ENCODE measurements around the gene LRRC7.

Gene LRRC7

DNA sequence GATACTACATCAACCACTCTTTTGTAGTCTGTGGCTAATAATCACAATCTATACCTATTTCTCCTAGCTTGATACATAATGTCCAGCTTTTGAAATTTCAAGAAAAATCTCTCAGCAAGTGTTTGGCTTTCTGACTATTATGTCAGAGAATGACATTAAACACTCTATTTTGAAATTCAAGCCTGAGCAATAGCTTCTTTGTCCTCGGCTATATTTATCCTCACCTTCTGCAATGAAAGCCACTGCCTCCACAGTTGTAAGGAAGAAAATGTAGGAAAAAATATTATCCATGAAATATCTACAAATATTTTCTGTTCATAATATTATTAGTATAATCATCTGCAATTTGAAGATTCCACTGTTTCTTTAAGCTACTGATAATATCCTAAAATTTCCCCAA lies 22.1 kb downstream of the LRRC7 start:
- no peak for DNase-seq (ENCODE audit: low read depth in 2 of 2)

DNA sequence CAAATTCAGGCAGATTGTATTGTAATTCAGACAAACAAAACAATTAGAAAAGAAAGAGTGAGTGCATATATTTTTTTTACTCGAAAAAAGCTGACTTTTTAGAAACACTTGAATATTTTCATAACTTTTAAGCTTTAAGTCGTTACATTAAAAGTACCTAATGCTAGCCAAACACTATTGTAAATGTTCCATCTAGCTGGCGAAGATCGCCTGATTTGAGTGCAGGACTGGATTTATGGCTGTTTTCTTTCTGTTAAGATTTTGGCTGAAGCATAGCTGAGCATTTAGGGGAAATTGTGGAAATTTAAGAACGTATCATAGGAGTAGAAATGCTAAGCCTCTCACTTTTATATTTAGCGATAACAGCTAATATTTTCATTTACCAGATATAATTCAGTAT lies 24.6 kb downstream of the LRRC7 start:
- no peak for DNase-seq (ENCODE audit: low read depth in 2 of 2)

- DNase-seq (ENCODE audit: low read depth in 2 of 2) = no peak
Measured at GRCh38 chr1:69595486-69595885, 27.8 kb downstream of the LRRC7 start.

- DNase-seq (ENCODE audit: low read depth in 2 of 2) = no peak
Measured at GRCh38 chr1:69611316-69611715, 43.6 kb downstream of the LRRC7 start.

- no peak for DNase-seq (ENCODE audit: low read depth in 2 of 2)
Measured at GRCh38 chr1:69613414-69613813, 45.7 kb downstream of the LRRC7 start.

DNA sequence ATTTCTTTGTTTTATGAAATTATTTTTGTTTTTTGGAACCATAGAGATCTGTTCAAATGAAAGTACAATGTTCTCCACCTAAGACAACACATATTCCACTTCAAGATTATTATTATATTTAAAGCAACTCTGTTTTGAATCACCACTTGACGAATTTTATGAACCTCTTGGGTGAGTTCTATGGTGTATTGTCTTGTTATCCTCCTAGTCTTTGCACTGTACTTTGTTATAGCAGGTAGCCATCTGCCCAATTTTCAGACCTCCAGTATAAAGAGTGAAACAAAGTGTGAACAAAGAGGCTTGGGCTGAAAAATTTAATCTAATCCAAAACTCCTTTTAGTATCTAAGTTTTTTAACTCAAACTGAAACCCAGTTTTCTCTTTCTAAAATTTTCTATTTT lies 71.0 kb downstream of the LRRC7 start:
- DNase-seq (ENCODE audit: low read depth in 2 of 2) = no peak

- no peak for DNase-seq (ENCODE audit: low read depth in 2 of 2)
Measured at GRCh38 chr1:69639159-69639558, 71.4 kb downstream of the LRRC7 start.

- DNase-seq (ENCODE audit: low read depth in 2 of 2) = no peak
Measured at GRCh38 chr1:69643266-69643665, 75.5 kb downstream of the LRRC7 start.

DNA sequence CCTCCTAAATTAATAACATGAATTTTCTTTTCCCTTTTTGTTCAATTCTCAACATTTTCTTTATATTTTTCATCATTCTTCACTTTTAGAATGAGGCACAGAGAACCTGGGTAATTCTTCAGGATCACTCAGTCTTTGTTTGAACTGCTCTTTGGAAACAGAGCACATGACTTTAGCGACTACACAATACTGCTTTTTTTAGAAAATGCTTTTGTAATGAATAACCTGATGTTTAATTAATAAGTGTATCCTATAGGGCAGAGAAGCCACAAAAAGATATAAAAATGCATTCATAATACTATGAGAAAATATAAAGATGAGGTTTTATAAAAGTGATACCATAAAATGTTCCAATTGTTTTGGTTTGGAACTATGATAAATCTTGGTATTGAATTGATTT lies 77.8 kb downstream of the LRRC7 start:
- no peak for DNase-seq (ENCODE audit: low read depth in 2 of 2)

DNA sequence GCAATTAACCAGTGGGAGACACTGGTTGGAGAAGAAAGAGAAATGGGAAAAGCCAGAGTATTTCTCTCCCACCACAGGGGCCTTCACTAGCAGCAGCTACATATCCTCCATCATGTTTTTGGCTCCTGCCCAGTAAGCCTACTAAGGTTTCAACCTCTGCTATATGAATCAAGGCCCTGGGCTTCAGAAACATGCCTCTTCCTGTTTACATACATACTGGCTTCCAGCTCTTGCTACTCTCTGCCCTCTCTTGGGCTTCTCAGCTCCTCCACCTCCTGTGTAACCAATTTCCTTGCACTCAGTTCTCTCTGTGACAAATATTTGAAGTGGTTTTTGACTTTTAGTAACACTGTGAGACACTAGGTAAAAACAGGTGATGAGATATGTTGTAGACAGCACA lies 80.8 kb downstream of the LRRC7 start:
- DNase-seq (ENCODE audit: low read depth in 2 of 2) = no peak

- no peak for DNase-seq (ENCODE audit: low read depth in 2 of 2)
Measured at GRCh38 chr1:69649383-69649990, 81.8 kb downstream of the LRRC7 start.

DNA sequence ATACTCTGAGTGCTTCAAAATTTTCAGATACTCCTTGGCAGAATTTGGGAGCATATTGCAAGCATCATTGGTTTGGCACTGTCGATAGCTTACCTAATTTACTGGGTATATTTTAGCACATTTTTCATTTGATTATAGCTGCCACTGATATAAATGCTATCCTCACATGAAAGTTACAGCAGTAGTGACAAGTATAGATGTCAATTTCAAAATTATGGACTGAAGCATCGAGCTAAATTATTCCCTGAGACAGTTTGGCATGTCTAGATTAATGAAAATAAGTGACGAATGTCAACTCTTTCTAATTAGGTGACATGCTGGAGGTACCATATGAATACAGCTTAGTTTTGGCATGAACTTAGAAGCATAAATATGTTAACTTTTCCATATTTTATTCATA lies 83.1 kb downstream of the LRRC7 start:
- DNase-seq (ENCODE audit: low read depth in 2 of 2) = no peak

DNA sequence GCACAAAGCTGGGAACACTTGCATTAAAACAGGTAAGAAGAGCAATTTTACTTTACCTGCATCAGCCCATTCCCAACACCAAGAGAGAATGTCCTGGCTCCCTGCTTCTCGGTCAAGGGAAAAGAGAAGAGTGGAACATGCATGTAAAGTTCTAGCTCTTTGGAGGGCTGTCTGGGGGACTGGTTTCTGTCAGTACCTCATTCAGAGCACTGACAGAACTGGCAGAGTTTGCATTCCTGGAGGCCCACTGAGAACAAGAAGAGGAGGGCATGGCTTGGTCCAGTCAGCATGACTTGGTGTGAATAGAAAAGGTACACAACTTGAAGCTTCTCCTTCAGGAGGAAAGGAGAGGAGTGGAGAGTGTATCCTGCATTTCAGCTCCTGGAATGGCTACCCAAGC lies 83.9 kb downstream of the LRRC7 start:
- DNase-seq (ENCODE audit: low read depth in 2 of 2) = no peak

DNA sequence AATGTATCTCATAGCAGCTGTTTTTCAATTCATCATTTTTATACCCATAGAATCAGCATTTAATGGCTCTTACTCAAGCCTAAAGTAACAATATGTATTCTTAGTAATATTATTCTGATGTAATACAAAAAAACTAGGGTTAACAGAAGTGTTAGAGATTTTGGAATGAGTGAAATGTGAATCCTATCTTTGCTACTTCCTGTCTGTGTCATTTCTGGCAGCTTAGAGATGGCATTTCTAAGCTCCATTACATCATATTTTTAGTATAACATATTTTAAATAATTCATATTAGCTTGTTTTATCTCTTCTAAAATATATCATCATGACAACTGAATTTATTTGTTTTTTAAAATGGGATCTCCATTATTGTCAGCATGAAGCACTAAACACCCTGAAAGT lies 90.2 kb downstream of the LRRC7 start:
- DNase-seq (ENCODE audit: low read depth in 2 of 2) = no peak

GRCh38 chr1:69661686-69662085 lies 94.0 kb downstream of the LRRC7 start:
- no peak for DNase-seq (ENCODE audit: low read depth in 2 of 2)

GRCh38 chr1:69662321-69662720 lies 94.6 kb downstream of the LRRC7 start:
- DNase-seq (ENCODE audit: low read depth in 2 of 2) = no peak

DNA sequence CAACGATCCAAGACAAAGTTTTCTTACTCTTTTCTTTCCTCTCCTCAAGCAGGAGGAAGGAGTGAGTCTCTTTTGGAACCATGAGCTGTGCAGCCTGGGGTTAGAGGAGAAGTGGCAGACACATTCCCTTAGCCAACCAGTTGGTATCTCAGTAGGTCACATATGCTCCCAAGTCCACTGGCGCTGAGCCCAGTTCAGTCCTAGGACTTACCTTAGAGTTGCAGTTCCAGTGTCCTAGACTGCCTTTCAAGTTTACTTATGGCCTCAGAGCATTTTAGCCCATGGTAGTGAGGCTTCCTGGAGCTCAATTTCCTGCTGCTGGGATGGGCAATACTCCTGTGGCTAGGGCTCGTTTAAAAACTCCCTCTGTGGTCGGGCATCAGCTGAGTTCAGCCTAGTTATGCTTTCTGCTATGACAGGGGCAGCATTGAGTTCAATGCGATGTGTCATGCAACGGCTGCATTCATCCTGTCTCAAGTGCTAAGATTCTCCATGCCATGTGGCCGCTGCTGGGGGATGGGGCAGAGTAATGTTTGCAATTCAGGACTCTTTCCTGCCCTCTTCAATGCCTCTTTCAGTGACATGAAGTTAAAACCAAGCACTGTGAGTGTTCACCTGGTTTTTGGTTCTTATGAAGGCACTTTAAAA lies 103.8 kb downstream of the LRRC7 start:
- DNase-seq (ENCODE audit: low read depth in 2 of 2) = no peak

GRCh38 chr1:69673321-69673720 lies 105.6 kb downstream of the LRRC7 start:
- no peak for DNase-seq (ENCODE audit: low read depth in 2 of 2)

- no peak for DNase-seq (ENCODE audit: low read depth in 2 of 2)
Measured at GRCh38 chr1:69679965-69680364, 112.2 kb downstream of the LRRC7 start.

GRCh38 chr1:69686367-69686984 lies 118.8 kb downstream of the LRRC7 start:
- no peak for DNase-seq (ENCODE audit: low read depth in 2 of 2)

DNA sequence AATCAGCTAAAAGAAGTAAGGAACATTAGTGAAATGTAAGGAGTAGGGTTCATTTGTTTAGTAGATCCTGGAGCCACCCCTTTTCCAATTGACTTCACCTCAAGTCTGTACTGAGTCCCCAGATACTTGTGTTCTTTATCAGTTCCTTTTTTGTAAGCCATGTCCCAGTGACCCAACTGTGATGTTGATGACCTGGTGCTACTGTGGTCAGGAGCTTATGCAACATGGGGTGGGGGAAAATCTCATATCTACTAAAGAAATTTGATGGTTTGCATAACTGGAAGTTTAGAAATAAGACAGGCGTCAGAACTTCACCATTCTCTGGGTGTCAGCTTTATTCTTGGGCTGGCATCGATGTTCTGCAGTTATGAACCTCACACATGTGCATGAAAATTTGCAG lies 120.5 kb downstream of the LRRC7 start:
- DNase-seq (ENCODE audit: low read depth in 2 of 2) = no peak

DNA sequence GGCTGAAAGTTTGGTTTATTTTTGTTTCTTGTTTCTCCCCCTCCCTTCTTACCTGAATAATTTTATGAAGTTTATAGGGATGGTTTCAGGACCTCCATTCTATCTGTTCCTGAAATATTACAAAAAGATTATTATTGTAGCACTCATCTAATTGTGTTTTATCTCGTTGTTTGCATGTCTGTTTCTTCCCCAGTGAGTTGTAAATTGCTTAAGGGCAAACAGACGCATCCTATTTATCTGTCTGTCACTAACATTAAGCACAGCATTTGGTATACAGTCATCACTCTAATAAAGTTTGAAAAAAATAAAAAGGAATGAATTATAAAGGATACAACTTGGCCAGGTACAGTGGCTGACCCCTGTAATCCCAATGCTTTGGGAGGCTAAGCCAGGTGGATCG lies 123.5 kb downstream of the LRRC7 start:
- DNase-seq (ENCODE audit: low read depth in 2 of 2) = no peak

- DNase-seq (ENCODE audit: low read depth in 2 of 2) = no peak
Measured at GRCh38 chr1:69693921-69694675, 126.4 kb downstream of the LRRC7 start.

Data from activated CD8-positive, alpha-beta memory T cell treated with anti-CD3 and anti-CD28 coated beads for 4 hours (primary cell).